Coronary artery (tissue), 2 donors: Measurements from ENCODE around the gene NT5C2.
A peak's percentile ranks its signal among the peaks of the same experiment; 100 is the strongest.
"Not testable (repeated sequence)": the region's sequence is repeated elsewhere in the genome, so short reads cannot be mapped to it uniquely, and the experiment has no call there.

ENCODE experiments used
- DNase-seq: peaks from one replicate; pipeline ENCODE4 v3.0.0-alpha.2; 2017; ENCODE audit warnings: low spot score
- H3K27ac ChIP-seq, 2 donors: fragments of 200-600 bp; sonication (generic); one replicate each; pipeline ENCODE4 v1.5.1; 2016 to 2019
- H3K4me3 ChIP-seq: fragments of 200-600 bp; sonication (generic); 2 replicates; pipeline ENCODE4 v1.5.1; 2016; ENCODE audit warnings: mild to moderate bottlenecking, moderate library complexity
- CTCF ChIP-seq: fragments of 200-600 bp; sonication (generic); IDR thresholded peaks from one replicate; pipeline ENCODE4 v1.5.1; 2019; ENCODE audit warnings: antibody characterized with exemption

The NT5C2 gene

GRCh38 chr10:103231047-103231551 lies 38.0 kb upstream of the NT5C2 start:
- H3K4me3 ChIP-seq = no peak overlapping the region
- no peak for TF ChIP-seq CTCF
- H3K27ac ChIP-seq = peak overlapping the region; percentile 52 to 69
- DNase-seq = no peak

GRCh38 chr10:103227416-103227815 lies 34.3 kb upstream of the NT5C2 start:
- H3K4me3 ChIP-seq = no peak overlapping the region
- TF ChIP-seq CTCF = no peak
- DNase-seq = no peak
- peak overlapping the region in 1 of 2 donors; percentile 71 for H3K27ac ChIP-seq

GRCh38 chr10:103225939-103226338 lies 32.9 kb upstream of the NT5C2 start:
- Histone ChIP-seq H3K27ac (no peak overlapping the region), H3K4me3 (no peak overlapping the region)
- DNase-seq = no peak
- no peak for TF ChIP-seq CTCF

- DNase-seq, H3K27ac ChIP-seq, H3K4me3 ChIP-seq: not testable (repeated sequence)
Observed at GRCh38 chr10:103224721-103225120, 31.6 kb upstream of the NT5C2 start.

GRCh38 chr10:103224133-103224532 lies 31.1 kb upstream of the NT5C2 start:
- no peak for DNase-seq
- H3K27ac ChIP-seq = no peak overlapping the region
- no peak for TF ChIP-seq CTCF
- no peak overlapping the region for H3K4me3 ChIP-seq

GRCh38 chr10:103216362-103216761 lies 23.3 kb upstream of the NT5C2 start:
- not testable (repeated sequence) for H3K4me3 ChIP-seq

GRCh38 chr10:103215601-103216000 lies 22.5 kb upstream of the NT5C2 start:
- Histone ChIP-seq H3K4me3 (no peak overlapping the region), H3K27ac (no peak overlapping the region)
- TF ChIP-seq CTCF = no peak
- DNase-seq = no peak

More at GRCh38 chr10:103216362-103216761, 23.3 kb upstream of the NT5C2 start:
- DNase-seq, H3K27ac ChIP-seq: not testable (repeated sequence)

- DNase-seq = not testable (repeated sequence)
Observed at GRCh38 chr10:103210262-103210661, 17.2 kb upstream of the NT5C2 start.

GRCh38 chr10:103207643-103208042 lies 14.6 kb upstream of the NT5C2 start:
- H3K4me3 ChIP-seq, DNase-seq, H3K27ac ChIP-seq: not testable (repeated sequence)

More at GRCh38 chr10:103210262-103210661, 17.2 kb upstream of the NT5C2 start:
- not testable (repeated sequence) for H3K4me3 ChIP-seq, H3K27ac ChIP-seq
